HG02642 (cell line): Measurements from ENCODE around the gene PCDHB15.
"Not testable (repeated sequence)": the region's sequence is repeated elsewhere in the genome, so short reads cannot be mapped to it uniquely, and the experiment has no call there.

Experiments used
- ATAC-seq: cut with Tn5 transposase; IDR thresholded peaks from one replicate; pipeline ENCODE4 v1.9.1; 2021; ENCODE audit warnings: mild to moderate bottlenecking; ENCODE audit not compliant: unreplicated experiment, poor library complexity

Gene PCDHB15

GRCh38 chr5:141245250-141245717 lies at the start of gene PCDHB15:
Gene PCDHB15, plus strand, starts transcription at chr5:141245395. Its CDS starts 184 bp downstream, at chr5:141245579.
- ATAC-seq, result no peak

DNA sequence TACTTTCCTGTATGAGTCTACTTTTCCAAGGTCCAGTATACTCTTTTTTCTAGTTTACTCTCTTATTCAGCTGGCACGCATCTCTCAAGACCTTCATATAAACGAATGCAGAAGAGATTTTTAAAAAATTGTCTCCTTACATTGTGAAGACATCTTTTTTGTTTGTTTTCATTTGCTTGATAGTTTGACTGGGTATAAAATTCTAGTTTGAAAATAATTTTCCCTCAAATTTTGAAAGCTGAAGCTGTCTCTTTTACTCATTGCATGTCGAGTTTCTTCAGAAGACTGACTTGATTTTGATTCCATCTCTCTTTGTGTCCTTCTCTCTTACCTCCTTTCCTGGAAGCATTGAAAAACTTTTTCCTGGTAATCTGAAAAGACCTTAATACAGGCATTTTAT lies 48.8 kb upstream of the PCDHB15 start:
- ATAC-seq, result no peak

- ATAC-seq, result no peak
Measured at GRCh38 chr5:141199359-141200235, 45.6 kb upstream of the PCDHB15 start, which contains the start of gene PCDHB11. Gene PCDHB11, plus strand, starts transcription at chr5:141199627. Its CDS starts 148 bp downstream, at chr5:141199775.

GRCh38 chr5:141201126-141201525 lies 44.1 kb upstream of the PCDHB15 start:
- not testable (repeated sequence) for ATAC-seq

DNA sequence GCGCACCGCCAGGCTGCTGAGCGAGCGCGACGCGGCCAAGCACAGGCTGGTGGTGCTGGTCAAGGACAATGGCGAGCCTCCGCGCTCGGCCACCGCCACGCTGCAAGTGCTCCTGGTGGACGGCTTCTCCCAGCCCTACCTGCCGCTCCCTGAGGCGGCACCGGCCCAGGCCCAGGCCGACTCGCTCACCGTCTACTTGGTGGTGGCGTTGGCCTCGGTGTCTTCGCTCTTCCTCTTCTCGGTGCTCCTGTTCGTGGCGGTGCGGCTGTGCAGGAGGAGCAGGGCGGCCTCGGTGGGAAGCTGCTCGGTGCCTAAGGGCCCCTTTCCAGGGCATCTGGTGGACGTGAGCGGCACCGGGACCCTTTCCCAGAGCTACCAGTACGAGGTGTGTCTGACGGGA lies 43.5 kb upstream of the PCDHB15 start:
- ATAC-seq, result not testable (repeated sequence)

DNA sequence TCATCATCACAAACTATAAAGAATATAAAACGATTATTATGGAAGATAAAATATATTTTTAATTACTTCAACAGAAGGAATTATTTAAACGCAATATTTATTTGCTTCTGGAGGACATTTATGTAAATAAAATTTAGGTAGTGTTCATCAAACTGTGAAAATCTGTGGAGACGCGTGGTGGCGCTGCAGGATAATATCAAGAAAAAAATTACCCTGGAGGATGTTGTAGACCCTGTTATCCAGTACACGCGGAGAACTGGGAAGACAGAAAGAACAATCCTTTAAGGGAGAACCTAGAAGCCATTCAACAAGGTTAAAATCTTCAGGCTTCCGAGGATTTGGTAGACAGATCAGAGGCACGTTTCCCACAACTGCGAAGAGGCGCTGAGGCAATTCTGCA lies 36.7 kb upstream of the PCDHB15 start, which contains the start of gene PCDHB12:
PCDHB12 (plus strand) TSS at position 242 of the 400 bp plus-strand sequence. CDS start 189 bp downstream, outside the sequence.
- no peak for ATAC-seq

DNA sequence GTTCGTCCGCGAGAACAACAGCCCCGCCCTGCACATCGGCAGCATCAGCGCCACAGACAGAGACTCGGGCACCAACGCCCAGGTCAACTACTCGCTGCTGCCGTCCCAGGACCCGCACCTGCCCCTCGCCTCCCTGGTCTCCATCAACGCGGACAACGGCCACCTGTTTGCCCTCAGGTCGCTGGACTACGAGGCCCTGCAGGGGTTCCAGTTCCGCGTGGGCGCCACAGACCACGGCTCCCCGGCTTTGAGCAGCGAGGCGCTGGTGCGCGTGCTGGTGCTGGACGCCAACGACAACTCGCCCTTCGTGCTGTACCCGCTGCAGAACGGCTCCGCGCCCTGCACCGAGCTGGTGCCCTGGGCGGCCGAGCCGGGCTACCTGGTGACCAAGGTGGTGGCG lies 34.9 kb upstream of the PCDHB15 start:
- not testable (repeated sequence) for ATAC-seq

GRCh38 chr5:141210849-141211248 lies 34.3 kb upstream of the PCDHB15 start:
- ATAC-seq, result not testable (repeated sequence)

- ATAC-seq, result not testable (repeated sequence)
Measured at GRCh38 chr5:141213656-141214339, 31.4 kb upstream of the PCDHB15 start, which contains the start of gene PCDHB13. Gene PCDHB13, plus strand, starts transcription at chr5:141213919. Its CDS starts 205 bp downstream, at chr5:141214124.

DNA sequence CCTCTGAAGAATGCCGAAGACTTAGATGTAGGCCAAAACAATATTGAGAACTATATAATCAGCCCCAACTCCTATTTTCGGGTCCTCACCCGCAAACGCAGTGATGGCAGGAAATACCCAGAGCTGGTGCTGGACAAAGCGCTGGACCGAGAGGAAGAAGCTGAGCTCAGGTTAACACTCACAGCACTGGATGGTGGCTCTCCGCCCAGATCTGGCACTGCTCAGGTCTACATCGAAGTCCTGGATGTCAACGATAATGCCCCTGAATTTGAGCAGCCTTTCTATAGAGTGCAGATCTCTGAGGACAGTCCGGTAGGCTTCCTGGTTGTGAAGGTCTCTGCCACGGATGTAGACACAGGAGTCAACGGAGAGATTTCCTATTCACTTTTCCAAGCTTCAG lies 30.6 kb upstream of the PCDHB15 start:
- not testable (repeated sequence) for ATAC-seq

DNA sequence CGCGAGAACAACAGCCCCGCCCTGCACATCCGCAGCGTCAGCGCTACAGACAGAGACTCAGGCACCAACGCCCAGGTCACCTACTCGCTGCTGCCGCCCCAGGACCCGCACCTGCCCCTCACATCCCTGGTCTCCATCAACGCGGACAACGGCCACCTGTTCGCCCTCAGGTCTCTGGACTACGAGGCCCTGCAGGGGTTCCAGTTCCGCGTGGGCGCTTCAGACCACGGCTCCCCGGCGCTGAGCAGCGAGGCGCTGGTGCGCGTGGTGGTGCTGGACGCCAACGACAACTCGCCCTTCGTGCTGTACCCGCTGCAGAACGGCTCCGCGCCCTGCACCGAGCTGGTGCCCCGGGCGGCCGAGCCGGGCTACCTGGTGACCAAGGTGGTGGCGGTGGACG lies 29.7 kb upstream of the PCDHB15 start:
- not testable (repeated sequence) for ATAC-seq

DNA sequence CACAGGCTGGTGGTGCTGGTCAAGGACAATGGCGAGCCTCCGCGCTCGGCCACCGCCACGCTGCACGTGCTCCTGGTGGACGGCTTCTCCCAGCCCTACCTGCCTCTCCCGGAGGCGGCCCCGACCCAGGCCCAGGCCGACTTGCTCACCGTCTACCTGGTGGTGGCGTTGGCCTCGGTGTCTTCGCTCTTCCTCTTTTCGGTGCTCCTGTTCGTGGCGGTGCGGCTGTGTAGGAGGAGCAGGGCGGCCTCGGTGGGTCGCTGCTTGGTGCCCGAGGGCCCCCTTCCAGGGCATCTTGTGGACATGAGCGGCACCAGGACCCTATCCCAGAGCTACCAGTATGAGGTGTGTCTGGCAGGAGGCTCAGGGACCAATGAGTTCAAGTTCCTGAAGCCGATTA lies 29.2 kb upstream of the PCDHB15 start:
- not testable (repeated sequence) for ATAC-seq

- ATAC-seq, result no peak
Measured at GRCh38 chr5:141223112-141223783, 21.9 kb upstream of the PCDHB15 start, which contains the start of gene PCDHB14. Gene PCDHB14, plus strand, starts transcription at chr5:141223343. Its CDS starts 163 bp downstream, at chr5:141223506.

DNA sequence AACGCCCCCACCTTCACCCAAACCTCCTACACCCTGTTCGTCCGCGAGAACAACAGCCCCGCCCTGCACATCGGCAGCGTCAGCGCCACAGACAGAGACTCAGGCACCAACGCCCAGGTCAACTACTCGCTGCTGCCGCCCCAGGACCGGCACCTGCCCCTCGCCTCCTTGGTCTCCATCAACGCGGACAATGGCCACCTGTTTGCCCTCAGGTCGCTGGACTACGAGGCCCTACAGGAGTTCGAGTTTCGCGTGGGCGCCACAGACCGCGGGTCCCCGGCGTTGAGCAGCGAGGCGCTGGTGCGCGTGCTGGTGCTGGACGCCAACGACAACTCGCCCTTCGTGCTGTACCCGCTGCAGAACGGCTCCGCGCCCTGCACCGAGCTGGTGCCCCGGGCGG lies 20.4 kb upstream of the PCDHB15 start:
- ATAC-seq, result not testable (repeated sequence)

DNA sequence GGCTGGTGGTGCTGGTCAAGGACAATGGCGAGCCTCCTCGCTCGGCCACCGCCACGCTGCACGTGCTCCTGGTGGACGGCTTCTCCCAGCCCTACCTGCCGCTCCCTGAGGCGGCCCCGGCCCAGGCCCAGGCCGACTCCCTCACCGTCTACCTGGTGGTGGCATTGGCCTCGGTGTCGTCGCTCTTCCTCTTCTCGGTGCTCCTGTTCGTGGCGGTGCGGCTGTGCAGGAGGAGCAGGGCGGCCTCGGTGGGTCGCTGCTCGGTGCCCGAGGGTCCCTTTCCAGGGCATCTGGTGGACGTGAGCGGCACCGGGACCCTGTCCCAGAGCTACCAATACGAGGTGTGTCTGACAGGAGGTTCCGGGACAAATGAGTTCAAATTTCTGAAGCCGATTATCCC lies 19.8 kb upstream of the PCDHB15 start:
- not testable (repeated sequence) for ATAC-seq

DNA sequence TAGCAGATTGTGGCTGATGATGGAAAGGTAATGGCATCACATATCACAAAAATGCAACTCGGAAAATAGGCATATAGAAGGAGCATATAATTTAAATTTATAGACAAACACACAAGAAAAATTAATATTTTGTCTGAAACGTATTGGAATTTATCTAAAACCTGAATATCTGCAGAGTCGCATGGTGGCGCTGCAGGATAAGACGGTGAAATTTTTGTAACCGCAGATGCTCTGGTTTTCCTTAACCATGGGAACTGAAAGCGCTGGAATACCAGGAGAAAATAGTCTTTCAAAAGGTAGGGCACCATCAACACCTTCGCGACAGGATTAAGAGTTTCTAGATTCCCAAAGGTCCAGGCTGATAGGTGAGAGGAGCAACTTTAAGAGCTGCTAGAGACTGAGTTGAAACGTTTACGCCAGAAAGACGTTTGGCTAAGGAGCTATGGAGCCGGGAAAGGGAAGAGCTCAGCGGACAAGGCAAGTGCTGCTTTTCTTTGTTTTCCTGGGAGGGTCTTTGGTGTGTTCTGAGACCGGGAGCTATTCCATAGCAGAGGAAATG lies 11.0 kb upstream of the PCDHB15 start:
- no peak for ATAC-seq

GRCh38 chr5:141235922-141236321 lies 9.3 kb upstream of the PCDHB15 start:
- ATAC-seq, result not testable (repeated sequence)

GRCh38 chr5:141236516-141237313 lies 8.5 kb upstream of the PCDHB15 start:
- no peak for ATAC-seq

DNA sequence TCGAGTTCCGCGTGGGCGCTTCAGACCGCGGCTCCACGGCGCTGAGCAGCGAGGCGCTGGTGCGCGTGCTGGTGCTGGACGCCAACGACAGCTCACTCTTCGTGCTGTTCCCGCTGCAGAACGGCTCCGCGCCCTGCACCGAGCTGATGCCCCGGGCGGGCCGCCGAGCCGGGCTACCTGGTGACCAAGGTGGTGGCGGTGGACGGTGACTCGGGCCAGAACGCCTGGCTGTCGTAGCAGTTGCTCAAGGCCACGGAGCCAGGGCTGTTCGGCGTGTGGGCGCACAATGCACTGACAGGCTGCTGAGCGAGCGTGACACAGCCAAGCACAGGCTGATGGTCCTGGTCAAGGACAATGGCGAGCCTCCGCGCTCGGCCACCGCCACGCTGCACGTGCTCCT lies 3.7 kb upstream of the PCDHB15 start:
- ATAC-seq, result no peak
